Upper lobe of right lung (tissue), 1 donor: ENCODE data around the gene KIF20B. TPM values are rescaled to one million over a fixed set of nuclear protein-coding genes. Genes with fewer than 3 reads are reported as not detected.

Source experiments
- ATAC-seq: fragments of 200-7000 bp; cut with Tn5 transposase; one replicate; pipeline ENCODE4 v1.9.1; 2020; ENCODE audit warnings: mild to moderate bottlenecking, moderate library complexity
- DNase-seq: peaks from one replicate; pipeline ENCODE4 v3.0.0-alpha.2; 2020
- H3K27ac ChIP-seq: fragments of 200-600 bp; one replicate; pipeline ENCODE4 v1.8.0; 2022
- H3K27me3 ChIP-seq: fragments of 200-600 bp; one replicate; pipeline ENCODE4 v1.8.0; 2022; ENCODE audit warnings: mild to moderate bottlenecking
- H3K36me3 ChIP-seq: fragments of 200-600 bp; one replicate; pipeline ENCODE4 v1.8.0; 2022
- H3K4me1 ChIP-seq: fragments of 200-600 bp; one replicate; pipeline ENCODE4 v1.8.0; 2022
- H3K4me3 ChIP-seq: fragments of 200-600 bp; one replicate; pipeline ENCODE4 v1.8.0; 2022; ENCODE audit warnings: mild to moderate bottlenecking
- H3K9me3 ChIP-seq: fragments of 200-600 bp; one replicate; pipeline ENCODE4 v1.8.0; 2022
- CTCF ChIP-seq: fragments of 200-600 bp; IDR thresholded peaks from one replicate; pipeline ENCODE4 v1.8.0; 2022; ENCODE audit warnings: antibody characterized with exemption
- intact Hi-C: fragments of 100-400 bp; cut with DNase I; formaldehyde crosslinking; loops from one replicate; pipeline ENCODE4 v1.11.0; 2022
- total RNA-seq: library from RNA; stranded (reverse); fragmentation: NEBNext Ultra II Directional; extraction: Animal tissue kit (Norgen Biotek cat#: 25700); gene quantifications from one replicate; pipeline ENCODE4 v1.2.1, GENCODE V29; 2021
- donor health status: DM: no; HTN: yes; CAD: no; lungs with severe emphysema.

Gene KIF20B
- total RNA-seq, 1 donor from 2014 or later = 5.1 TPM

GRCh38 chr10:89655722-89656121 is 45.7 kb upstream of the KIF20B start:
- Histone ChIP-seq H3K27ac (no peak overlapping the region), H3K27me3 (no peaks in the 10 kb centered on the region), H3K4me3 (no peak overlapping the region), H3K4me1 (no peaks in the 10 kb centered on the region), H3K36me3 (no peaks in the 10 kb centered on the region), H3K9me3 (no peaks in the 10 kb centered on the region)
- ATAC-seq = no peak
- DNase-seq = no peak
- TF ChIP-seq CTCF = no peak
- intact Hi-C loops = no loop called here

GRCh38 chr10:89657302-89657701 is 44.1 kb upstream of the KIF20B start:
- Histone ChIP-seq H3K9me3 (no peaks in the 10 kb centered on the region), H3K4me1 (no peaks in the 10 kb centered on the region), H3K36me3 (no peaks in the 10 kb centered on the region), H3K4me3 (no peak overlapping the region), H3K27me3 (no peaks in the 10 kb centered on the region), H3K27ac (no peak overlapping the region)
- DNase-seq = no peak
- no peak for ATAC-seq
- intact Hi-C loops = no loop called here
- no peak for TF ChIP-seq CTCF

DNA sequence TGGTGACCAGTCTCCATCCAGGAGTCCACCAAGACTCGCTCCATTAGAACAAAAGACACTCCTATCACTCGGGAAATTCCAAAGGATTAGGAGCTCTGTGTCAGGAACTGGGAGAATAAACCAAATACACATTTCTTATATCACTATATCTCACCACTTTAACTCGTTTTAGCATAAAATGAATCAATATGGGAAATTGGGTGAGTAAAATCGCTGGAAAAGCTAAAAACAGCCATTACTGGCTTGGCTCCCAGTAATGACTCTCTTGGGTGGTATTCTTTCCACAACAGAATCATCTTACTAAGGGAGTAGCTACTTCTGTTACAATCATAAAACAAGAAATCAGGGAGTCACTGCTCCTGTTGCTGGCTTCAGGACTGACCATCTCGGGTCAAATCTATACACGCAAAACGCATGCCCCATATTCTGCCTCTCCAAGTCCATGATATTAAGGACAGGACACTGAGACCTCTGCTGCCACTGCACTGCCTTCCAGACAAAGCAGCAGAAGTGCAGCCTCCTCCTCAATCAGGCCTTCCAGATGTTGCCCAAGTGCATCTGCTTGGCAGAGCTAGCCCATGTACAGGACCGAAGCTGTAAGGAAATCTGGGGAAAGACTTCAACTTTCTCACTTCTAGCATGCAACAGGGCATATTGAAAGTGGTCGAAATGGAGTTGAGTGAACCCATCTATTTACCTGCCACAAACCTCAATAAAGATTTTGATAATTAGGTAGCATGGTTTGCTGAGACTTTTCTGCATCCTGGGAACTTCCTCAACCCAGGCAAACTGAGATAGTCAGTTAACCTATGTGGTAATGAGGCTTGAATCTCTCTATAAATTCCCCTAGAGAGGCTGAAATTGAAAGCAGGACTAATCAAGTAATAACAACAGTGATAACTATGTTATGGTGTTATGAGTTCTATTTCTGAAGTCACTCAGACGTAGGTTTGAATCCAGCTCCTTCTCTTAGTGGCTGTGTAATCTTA is 42.0 kb upstream of the KIF20B start:
- no peak for DNase-seq
- intact Hi-C loops = no loop called here
- Histone ChIP-seq H3K36me3 (no peaks in the 10 kb centered on the region), H3K4me3 (no peak overlapping the region), H3K4me1 (no peaks in the 10 kb centered on the region), H3K27me3 (no peaks in the 10 kb centered on the region), H3K9me3 (no peaks in the 10 kb centered on the region), H3K27ac (no peak overlapping the region)
- no peak for TF ChIP-seq CTCF
- ATAC-seq = no peak

- no peak overlapping the region for H3K27ac ChIP-seq
- H3K4me3 ChIP-seq = no peak overlapping the region
- intact Hi-C loops = no loop called here
- no peaks in the 10 kb centered on the region for H3K36me3 ChIP-seq
- no peak for ATAC-seq
- no peak for DNase-seq
- no peak for TF ChIP-seq CTCF
- H3K9me3 ChIP-seq = no peaks in the 10 kb centered on the region
- H3K27me3 ChIP-seq = no peaks in the 10 kb centered on the region
- no peaks in the 10 kb centered on the region for H3K4me1 ChIP-seq
These were observed 38.8 kb upstream of the KIF20B start for GRCh38 chr10:89662596-89662995.

DNA sequence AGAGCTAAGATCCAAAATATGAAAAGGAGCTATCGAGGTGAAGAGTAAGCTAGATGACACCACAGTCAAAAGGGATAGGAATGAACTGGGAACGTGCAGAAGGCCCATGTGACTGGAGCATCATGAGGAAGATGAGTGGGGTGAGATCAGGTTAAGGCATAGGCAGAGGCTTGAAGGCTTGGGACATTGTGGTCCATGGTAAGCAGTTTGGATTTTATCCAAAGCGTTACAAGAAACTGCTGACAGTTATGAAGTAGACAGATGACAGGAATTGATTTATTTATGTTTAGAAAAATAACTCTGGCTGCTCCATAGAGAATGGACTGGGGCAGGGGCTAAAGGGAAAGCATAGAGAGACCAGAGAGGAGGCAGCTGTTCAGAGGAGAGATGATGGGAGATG is 38.2 kb upstream of the KIF20B start:
- ATAC-seq = no peak
- Histone ChIP-seq H3K9me3 (no peaks in the 10 kb centered on the region), H3K4me3 (no peak overlapping the region), H3K36me3 (no peaks in the 10 kb centered on the region), H3K4me1 (no peaks in the 10 kb centered on the region), H3K27me3 (no peaks in the 10 kb centered on the region), H3K27ac (no peak overlapping the region)
- intact Hi-C loops = no loop called here
- no peak for TF ChIP-seq CTCF
- DNase-seq = no peak
